Measurements from ENCODE around the gene KDM2A. TPM values are rescaled to one million over a fixed set of nuclear protein-coding genes. Genes with fewer than 3 reads are reported as not detected.

KDM2A gene
- total and polyA plus RNA-seq, 2 donors (not counting 1 experiment from before 2014, with no cell fraction given), result 132 to 229 TPM

DNA sequence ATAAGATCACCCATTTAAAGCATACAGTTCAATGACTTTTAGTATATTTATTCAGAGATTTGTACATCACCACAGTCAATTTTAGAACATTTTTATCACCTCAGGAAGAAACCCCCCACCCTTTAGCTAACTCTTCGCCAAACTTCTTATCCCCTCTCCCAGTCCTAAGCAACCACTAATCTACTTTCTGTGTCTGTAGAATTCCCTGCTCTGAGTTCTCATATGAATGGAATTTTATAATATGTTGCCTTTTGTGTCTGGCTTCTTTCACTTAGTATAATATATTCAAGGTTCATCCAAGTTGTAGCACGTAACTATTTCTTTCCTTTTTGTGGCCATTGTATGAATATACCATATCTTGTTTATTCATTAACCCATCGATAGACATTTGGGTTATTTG is 173.6 kb downstream of the KDM2A start:
- WGBS (ENCODE audit: insufficient coverage), result no CpG with 5 or more reads among the region's 3 CpGs
- H3K27ac ChIP-seq (ENCODE audit: low read length in 2 of 2), result peak overlapping the region in 1 of 2 donors; percentile 18
- no peak overlapping the region for H3K4me2 ChIP-seq (replicated peaks; ENCODE audit: low read depth, low read length, poor library complexity, severe bottlenecking)
- peaks cover 4% of the 10 kb centered on the region for H3K9me3 Mint-ChIP-seq (ENCODE audit: insufficient read depth)
- no peaks in the 10 kb centered on the region for H3K27me3 ChIP-seq (replicated peaks in 1 of 4; ENCODE audit: control extremely low read depth in 1 of 4, control insufficient read depth in 3 of 4, insufficient read depth in 4 of 4, low read length in 3 of 4)
- no peak overlapping the region for H2AFZ ChIP-seq (ENCODE audit: insufficient read depth, low read depth, low read length, poor library complexity, severe bottlenecking)
- H3K9me3 ChIP-seq (ENCODE audit: control extremely low read depth in 1 of 3, control insufficient read depth in 2 of 3, insufficient read depth in 1 of 3, low read length in 2 of 3), result peaks cover 7 to 15% (median 15%) of the 10 kb centered on the region in 3 donors
- no peak overlapping the region for H3K9ac ChIP-seq (ENCODE audit: low read length)
- no peak for ATAC-seq (ENCODE audit: low read depth)
- peaks cover 22 to 29% of the 10 kb centered on the region in 2 donors for H3K4me1 ChIP-seq (ENCODE audit: control insufficient read depth in 2 of 2, insufficient read depth in 2 of 2, low read length in 2 of 2)
- intact Hi-C loops (cut with micrococcal nuclease), result no loop called here
- peaks cover 4 to 51% of the 10 kb centered on the region in 2 experiments for H3K36me3 ChIP-seq (replicated peaks in 1 of 2; ENCODE audit: control extremely low read depth in 1 of 2, control insufficient read depth in 1 of 2, extremely low read depth in 1 of 2, insufficient read depth in 2 of 2, low read length in 1 of 2)
- H3K79me2 ChIP-seq (ENCODE audit: control insufficient read depth, insufficient read depth, low read length), result peaks cover 57% of the 10 kb centered on the region
- ChIA-PET CTCF (interaction anchor here (1.1 to 1.9 kb wide), 3 partner anchors 25 to 59 kb away, joined by 7 to 8 read pairs (median 8); no protein-coding TSS in a partner anchor), POLR2A (interaction anchor here (0.7 to 1.6 kb wide), 3 partner anchors 8 to 22 kb away, joined by 3 read pairs; partner anchors contain the start of gene SSH3)
- no peak overlapping the region for H3K4me3 Mint-ChIP-seq
- no peak overlapping the region for H3K4me3 ChIP-seq (ENCODE audit: control extremely low read depth in 1 of 5, extremely low read depth in 1 of 5, insufficient read depth in 1 of 5, low read depth in 2 of 5, low read length in 4 of 5)
- H3K27me3 Mint-ChIP-seq, result no peaks in the 10 kb centered on the region
- H4K20me1 ChIP-seq (ENCODE audit: control insufficient read depth, insufficient read depth, low read length, poor library complexity, severe bottlenecking), result peaks cover 26% of the 10 kb centered on the region
- DNase-seq, result no peak
- no peak for TF ChIP-seq EZH2 (IDR thresholded peaks at IDR 0.05; ENCODE audit: borderline replicate concordance, insufficient read depth, low read depth, low read length, poor library complexity, severe bottlenecking)
- TF ChIP-seq, protein P1, sequence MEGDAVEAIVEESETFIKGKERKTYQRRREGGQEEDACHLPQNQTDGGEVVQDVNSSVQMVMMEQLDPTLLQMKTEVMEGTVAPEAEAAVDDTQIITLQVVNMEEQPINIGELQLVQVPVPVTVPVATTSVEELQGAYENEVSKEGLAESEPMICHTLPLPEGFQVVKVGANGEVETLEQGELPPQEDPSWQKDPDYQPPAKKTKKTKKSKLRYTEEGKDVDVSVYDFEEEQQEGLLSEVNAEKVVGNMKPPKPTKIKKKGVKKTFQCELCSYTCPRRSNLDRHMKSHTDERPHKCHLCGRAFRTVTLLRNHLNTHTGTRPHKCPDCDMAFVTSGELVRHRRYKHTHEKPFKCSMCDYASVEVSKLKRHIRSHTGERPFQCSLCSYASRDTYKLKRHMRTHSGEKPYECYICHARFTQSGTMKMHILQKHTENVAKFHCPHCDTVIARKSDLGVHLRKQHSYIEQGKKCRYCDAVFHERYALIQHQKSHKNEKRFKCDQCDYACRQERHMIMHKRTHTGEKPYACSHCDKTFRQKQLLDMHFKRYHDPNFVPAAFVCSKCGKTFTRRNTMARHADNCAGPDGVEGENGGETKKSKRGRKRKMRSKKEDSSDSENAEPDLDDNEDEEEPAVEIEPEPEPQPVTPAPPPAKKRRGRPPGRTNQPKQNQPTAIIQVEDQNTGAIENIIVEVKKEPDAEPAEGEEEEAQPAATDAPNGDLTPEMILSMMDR (IDR thresholded peaks at IDR 0.05), result no peak
- H3K4me1 Mint-ChIP-seq, result peaks cover 33% of the 10 kb centered on the region
- H3K27ac Mint-ChIP-seq, result peak overlapping the region; percentile 23

DNA sequence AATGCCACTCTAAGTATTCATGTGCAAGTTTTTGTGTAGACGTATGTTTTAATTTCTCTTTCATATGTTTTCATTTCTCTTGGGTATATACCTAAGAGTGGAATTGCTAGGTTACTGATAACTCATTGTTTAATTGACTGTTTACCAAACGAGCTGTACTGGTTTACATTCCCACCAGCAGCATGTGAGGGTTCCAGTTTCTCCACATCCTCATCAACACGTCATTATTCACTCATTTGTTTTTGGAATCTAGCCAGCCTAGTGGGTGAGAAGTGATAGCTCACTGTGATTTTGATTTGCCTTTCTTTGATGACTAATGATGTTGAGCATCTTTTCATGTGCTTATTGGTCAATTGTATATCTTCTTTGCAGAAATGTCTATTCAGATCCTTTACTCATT is 174.0 kb downstream of the KDM2A start:
- H3K4me3 ChIP-seq (ENCODE audit: control extremely low read depth in 1 of 5, extremely low read depth in 1 of 5, insufficient read depth in 1 of 5, low read depth in 2 of 5, low read length in 4 of 5), result no peak overlapping the region
- peak overlapping the region in 1 of 2 donors; percentile 18 for H3K27ac ChIP-seq (ENCODE audit: low read length in 2 of 2)
- H3K36me3 ChIP-seq (replicated peaks in 1 of 2; ENCODE audit: control extremely low read depth in 1 of 2, control insufficient read depth in 1 of 2, extremely low read depth in 1 of 2, insufficient read depth in 2 of 2, low read length in 1 of 2), result peaks cover 4 to 51% of the 10 kb centered on the region in 2 experiments
- peaks cover 4% of the 10 kb centered on the region for H3K9me3 Mint-ChIP-seq (ENCODE audit: insufficient read depth)
- H3K4me3 Mint-ChIP-seq, result no peak overlapping the region
- no peak overlapping the region for H3K27ac Mint-ChIP-seq
- H2AFZ ChIP-seq (ENCODE audit: insufficient read depth, low read depth, low read length, poor library complexity, severe bottlenecking), result no peak overlapping the region
- H4K20me1 ChIP-seq (ENCODE audit: control insufficient read depth, insufficient read depth, low read length, poor library complexity, severe bottlenecking), result peaks cover 26% of the 10 kb centered on the region
- H3K27me3 ChIP-seq (replicated peaks in 1 of 4; ENCODE audit: control extremely low read depth in 1 of 4, control insufficient read depth in 3 of 4, insufficient read depth in 4 of 4, low read length in 3 of 4), result no peaks in the 10 kb centered on the region
- H3K9ac ChIP-seq (ENCODE audit: low read length), result no peak overlapping the region
- POLR2A ChIA-PET, result interaction anchor here (0.7 to 1.6 kb wide), 3 partner anchors 8 to 22 kb away, joined by 3 read pairs; partner anchors contain the start of gene SSH3
- peaks cover 7 to 15% (median 15%) of the 10 kb centered on the region in 3 donors for H3K9me3 ChIP-seq (ENCODE audit: control extremely low read depth in 1 of 3, control insufficient read depth in 2 of 3, insufficient read depth in 1 of 3, low read length in 2 of 3)
- H3K4me2 ChIP-seq (replicated peaks; ENCODE audit: low read depth, low read length, poor library complexity, severe bottlenecking), result no peak overlapping the region
- intact Hi-C loops (cut with micrococcal nuclease), result no loop called here
- H3K4me1 Mint-ChIP-seq, result peaks cover 29% of the 10 kb centered on the region
- CTCF ChIA-PET, result interaction anchor here (1.1 to 1.9 kb wide), 3 partner anchors 24 to 58 kb away, joined by 7 to 8 read pairs (median 8); no protein-coding TSS in a partner anchor
- H3K79me2 ChIP-seq (ENCODE audit: control insufficient read depth, insufficient read depth, low read length), result peaks cover 61% of the 10 kb centered on the region
- H3K4me1 ChIP-seq (ENCODE audit: control insufficient read depth in 2 of 2, insufficient read depth in 2 of 2, low read length in 2 of 2), result peaks cover 18 to 25% of the 10 kb centered on the region in 2 donors
- ATAC-seq (ENCODE audit: low read depth), result no peak
- whole genome bisulfite sequencing (ENCODE audit: insufficient coverage), result no CpG with 5 or more reads among the region's 3 CpGs
- TF ChIP-seq, protein P1 (IDR thresholded peaks at IDR 0.05), result no peak
- TF ChIP-seq EZH2 (IDR thresholded peaks at IDR 0.05; ENCODE audit: borderline replicate concordance, insufficient read depth, low read depth, low read length, poor library complexity, severe bottlenecking), result no peak
- no peaks in the 10 kb centered on the region for H3K27me3 Mint-ChIP-seq
- no peak for DNase-seq

Measured in B cell (primary cell).